ENCODE results near the gene MYO5C.

DNA sequence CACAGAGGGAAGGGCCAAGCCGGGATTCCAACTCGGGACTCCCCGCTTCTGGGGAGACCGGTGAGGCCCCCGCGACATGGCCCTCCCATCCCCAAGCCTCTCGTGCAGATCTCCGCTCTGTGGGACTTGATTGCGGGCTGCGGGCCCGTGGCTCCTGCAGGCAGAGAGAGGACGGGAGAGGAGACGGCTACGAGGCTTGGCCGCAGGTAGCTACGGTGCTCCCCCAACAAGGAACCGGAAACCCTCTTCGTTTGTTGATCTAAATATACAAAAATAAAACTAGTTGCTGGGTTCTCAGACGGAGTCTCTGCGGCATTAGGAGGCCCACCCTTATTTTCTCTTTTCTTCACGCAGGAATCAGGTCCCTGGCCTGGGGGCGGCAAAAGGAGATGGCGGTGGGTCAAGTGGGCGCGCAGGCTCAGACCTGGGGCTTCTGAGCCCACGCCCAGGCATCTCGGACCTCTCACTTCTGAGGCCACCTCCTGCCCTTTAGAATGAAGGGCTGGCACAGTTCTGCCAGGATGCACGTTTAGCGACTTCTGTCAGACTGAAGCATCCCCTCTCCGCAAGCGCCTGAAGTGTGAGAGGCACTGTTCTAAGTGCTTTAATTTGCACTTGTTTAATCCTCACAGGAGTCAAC is 115.3 kb downstream of the MYO5C start:
- TF ChIP-seq POLR2AphosphoS5 (IDR thresholded peaks at IDR 0.05): no peak
- TF ChIP-seq, protein P1, sequence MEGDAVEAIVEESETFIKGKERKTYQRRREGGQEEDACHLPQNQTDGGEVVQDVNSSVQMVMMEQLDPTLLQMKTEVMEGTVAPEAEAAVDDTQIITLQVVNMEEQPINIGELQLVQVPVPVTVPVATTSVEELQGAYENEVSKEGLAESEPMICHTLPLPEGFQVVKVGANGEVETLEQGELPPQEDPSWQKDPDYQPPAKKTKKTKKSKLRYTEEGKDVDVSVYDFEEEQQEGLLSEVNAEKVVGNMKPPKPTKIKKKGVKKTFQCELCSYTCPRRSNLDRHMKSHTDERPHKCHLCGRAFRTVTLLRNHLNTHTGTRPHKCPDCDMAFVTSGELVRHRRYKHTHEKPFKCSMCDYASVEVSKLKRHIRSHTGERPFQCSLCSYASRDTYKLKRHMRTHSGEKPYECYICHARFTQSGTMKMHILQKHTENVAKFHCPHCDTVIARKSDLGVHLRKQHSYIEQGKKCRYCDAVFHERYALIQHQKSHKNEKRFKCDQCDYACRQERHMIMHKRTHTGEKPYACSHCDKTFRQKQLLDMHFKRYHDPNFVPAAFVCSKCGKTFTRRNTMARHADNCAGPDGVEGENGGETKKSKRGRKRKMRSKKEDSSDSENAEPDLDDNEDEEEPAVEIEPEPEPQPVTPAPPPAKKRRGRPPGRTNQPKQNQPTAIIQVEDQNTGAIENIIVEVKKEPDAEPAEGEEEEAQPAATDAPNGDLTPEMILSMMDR (IDR thresholded peaks at IDR 0.05): no peak

All from breast epithelium (tissue), 3 donors.